GM18951 (cell line): ENCODE data around the gene SLC16A12.

ENCODE experiments used
- POLR2A ChIP-seq: IDR thresholded peaks from 4 replicates; pipeline ENCODE4 v1.6.1; 2011; ENCODE audit warnings: mild to moderate bottlenecking; ENCODE audit not compliant: insufficient read length, insufficient read depth; ENCODE audit errors: extremely low read depth
- in situ Hi-C: fragments of 300-500 bp; cut with MboI; formaldehyde crosslinking; loops from one replicate; pipeline ENCODE4 v1.12.0; 2022; ENCODE audit warnings: low sequenced_read_pairs, mixed read lengths, inconsistent platforms; ENCODE audit not compliant: unreplicated experiment

The SLC16A12 gene

GRCh38 chr10:89516149-89516832, 19.1 kb downstream of the SLC16A12 start:
- in situ Hi-C loops, result no loop called here
- TF ChIP-seq POLR2A, result no peak

- no peak for TF ChIP-seq POLR2A
- in situ Hi-C loops, result no loop called here
Observed at GRCh38 chr10:89515031-89515841, 20.2 kb downstream of the SLC16A12 start.

- no peak for TF ChIP-seq POLR2A
- in situ Hi-C loops, result no loop called here
Observed at GRCh38 chr10:89513206-89513605, 22.2 kb downstream of the SLC16A12 start.

- no peak for TF ChIP-seq POLR2A
- in situ Hi-C loops, result no loop called here
Observed at GRCh38 chr10:89505640-89506275, 29.6 kb downstream of the SLC16A12 start.

GRCh38 chr10:89504691-89505090, 30.7 kb downstream of the SLC16A12 start:
- in situ Hi-C loops, result no loop called here
- TF ChIP-seq POLR2A, result no peak

- no peak for TF ChIP-seq POLR2A
- in situ Hi-C loops, result no loop called here
Observed at GRCh38 chr10:89503652-89504370, 31.6 kb downstream of the SLC16A12 start.

GRCh38 chr10:89503151-89503550, 32.2 kb downstream of the SLC16A12 start:
- no peak for TF ChIP-seq POLR2A
- in situ Hi-C loops, result no loop called here

GRCh38 chr10:89502549-89502948, 32.8 kb downstream of the SLC16A12 start:
- no peak for TF ChIP-seq POLR2A
- in situ Hi-C loops, result no loop called here

GRCh38 chr10:89494575-89494974, 40.8 kb downstream of the SLC16A12 start:
- TF ChIP-seq POLR2A, result no peak
- in situ Hi-C loops, result no loop called here

- TF ChIP-seq POLR2A, result no peak
- in situ Hi-C loops, result no loop called here
Observed at GRCh38 chr10:89494068-89494467, 41.3 kb downstream of the SLC16A12 start.

- TF ChIP-seq POLR2A, result no peak
- in situ Hi-C loops, result no loop called here
Observed at GRCh38 chr10:89491932-89492331, 43.5 kb downstream of the SLC16A12 start.

GRCh38 chr10:89490596-89491335, 44.6 kb downstream of the SLC16A12 start:
- TF ChIP-seq POLR2A, result no peak
- in situ Hi-C loops, result no loop called here
